Midbrain (tissue), 1 donor: ENCODE results near the gene ROBO1.

Experiments
- DNase-seq: peaks from one replicate; lab custom pipeline; 2025; lab: John Stamatoyannopoulos, UW

The ROBO1 gene

GRCh38 chr3:78621061-78621716 lies 1146.6 kb downstream of the ROBO1 start:
- DNase-seq, result no peak

- no peak for DNase-seq
Measured at GRCh38 chr3:78614486-78614885, 1153.3 kb downstream of the ROBO1 start.

- DNase-seq, result no peak
Measured at GRCh38 chr3:78613421-78613879, 1154.3 kb downstream of the ROBO1 start.

- DNase-seq, result no peak
Measured at GRCh38 chr3:78611278-78611677, 1156.5 kb downstream of the ROBO1 start.

- DNase-seq, result no peak
Measured at GRCh38 chr3:78610462-78611125, 1157.2 kb downstream of the ROBO1 start.

- no peak for DNase-seq
Measured at GRCh38 chr3:78606756-78607155, 1161.0 kb downstream of the ROBO1 start.

- DNase-seq, result no peak
Measured at GRCh38 chr3:78605178-78605577, 1162.6 kb downstream of the ROBO1 start.

- DNase-seq, result no peak
Measured at GRCh38 chr3:78604341-78604740, 1163.5 kb downstream of the ROBO1 start.

GRCh38 chr3:78601249-78601648 lies 1166.5 kb downstream of the ROBO1 start:
- no peak for DNase-seq

- no peak for DNase-seq
Measured at GRCh38 chr3:78589778-78590177, 1178.0 kb downstream of the ROBO1 start.

GRCh38 chr3:78588906-78589621 lies 1178.7 kb downstream of the ROBO1 start:
- DNase-seq, result no peak

GRCh38 chr3:78580681-78581080 lies 1187.1 kb downstream of the ROBO1 start:
- DNase-seq, result no peak

GRCh38 chr3:78571486-78571885 lies 1196.3 kb downstream of the ROBO1 start:
- no peak for DNase-seq

GRCh38 chr3:78570496-78570895 lies 1197.3 kb downstream of the ROBO1 start:
- no peak for DNase-seq

GRCh38 chr3:78569804-78570203 lies 1198.0 kb downstream of the ROBO1 start:
- no peak for DNase-seq

GRCh38 chr3:78565712-78566111 lies 1202.1 kb downstream of the ROBO1 start:
- no peak for DNase-seq

GRCh38 chr3:78562328-78562727 lies 1205.5 kb downstream of the ROBO1 start:
- DNase-seq, result no peak
